Panc1 (cell line): ENCODE results near the gene GFPT1.

Source experiments
- CTCF ChIP-seq: fragments of 450-650 bp; IDR thresholded peaks from 2 replicates; pipeline ENCODE4 v1.5.1; 2017; ENCODE audit warnings: mild to moderate bottlenecking
- TCF7L2 ChIP-seq: IDR thresholded peaks from 2 replicates; pipeline ENCODE4 v1.6.1; 2011; ENCODE audit warnings: mild to moderate bottlenecking, low read depth, low read length, inconsistent platforms

GRCh38 chr2:69299772-69300516 lies 87.1 kb downstream of the GFPT1 start:
- TF ChIP-seq CTCF (no peak), TCF7L2 (no peak)
